Lower leg skin (tissue), 4 donors: ENCODE data around the gene NOC2L. TPM values are rescaled to one million over a fixed set of nuclear protein-coding genes. Genes with fewer than 3 reads are reported as not detected.

Source experiments
- DNase-seq, 2 donors: peaks; one replicate each; pipeline ENCODE4 v3.0.0-alpha.2; 2019; ENCODE audit warnings: low spot score in 2 of 2
- H3K4me3 ChIP-seq: fragments of 200-600 bp; sonication (generic); 2 replicates; pipeline ENCODE4 v1.5.1; 2017; ENCODE audit warnings: mild to moderate bottlenecking, low read depth; ENCODE audit not compliant: poor library complexity, severe bottlenecking
- CTCF ChIP-seq, 3 donors: fragments of 450-650 bp; IDR thresholded peaks; one replicate each; pipeline ENCODE4 v1.5.1; 2016; ENCODE audit warnings: antibody characterized with exemption in 3 of 3, mild to moderate bottlenecking in 3 of 3, moderate library complexity in 2 of 3
- POLR2A ChIP-seq, 2 donors: fragments of 450-650 bp; IDR thresholded peaks; one replicate each; pipeline ENCODE4 v1.6.1; 2016 to 2017; ENCODE audit warnings: antibody characterized with exemption in 2 of 2, mild to moderate bottlenecking in 1 of 2, moderate library complexity in 1 of 2
- WGBS, 2 donors: methylation state at CpG; one replicate each; pipeline ENCODE4 v1.1.5; 2018; 5-methylcytosine and 5-hydroxymethylcytosine counted together
- intact Hi-C: fragments of 100-400 bp; cut with DNase I; formaldehyde crosslinking; loops from one replicate; pipeline ENCODE4 v1.15.0; 2023; ENCODE audit warnings: low total_unique reads
- total RNA-seq, 4 donors: library from RNA; depleted of rRNA; stranded (reverse); fragments of >200 nt; gene quantifications; one replicate each; pipeline ENCODE4 v1.1.0, GENCODE V29; 2016

NOC2L gene
- total RNA-seq, 4 donors from 2014 or later: 44.7 to 67.8 (median 59.6) TPM

- intact Hi-C loops: no loop called here
- peak in 1 of 2 donors; percentile 40 for DNase-seq
- WGBS, 2 donors: 70 to 89% methylated on average over 6 to 10 of the region's 16 CpGs
- no peak overlapping the region for H3K4me3 ChIP-seq
- no peak for TF ChIP-seq POLR2A (IDR thresholded peaks at IDR 0.05)
- TF ChIP-seq CTCF (IDR thresholded peaks at IDR 0.05): no peak
These were observed 50.4 kb downstream of the NOC2L start for GRCh38 chr1:908661-909060.

- intact Hi-C loops: loop anchor here (2.0 kb wide), 1 partner anchor 25 kb away; no protein-coding TSS in a partner anchor
- no peak overlapping the region for H3K4me3 ChIP-seq
- WGBS, 2 donors: 86 to 88% methylated on average over 17 of the region's 17 CpGs
- no peak for TF ChIP-seq CTCF (IDR thresholded peaks at IDR 0.05)
- TF ChIP-seq POLR2A (IDR thresholded peaks at IDR 0.05): no peak
- peak in 1 of 2 donors; percentile 75 for DNase-seq
These were observed 51.2 kb downstream of the NOC2L start for GRCh38 chr1:907611-908451.

- DNase-seq: peak in 1 of 2 donors; percentile 85
- intact Hi-C loops: loop anchor here (2.0 kb wide), 1 partner anchor 26 kb away; no protein-coding TSS in a partner anchor
- H3K4me3 ChIP-seq: no peak overlapping the region
- TF ChIP-seq CTCF (IDR thresholded peaks at IDR 0.05) (no peak), POLR2A (IDR thresholded peaks at IDR 0.05) (no peak)
- 32 to 35% methylated on average over 16 to 20 of the region's 20 CpGs for whole genome bisulfite sequencing, 2 donors
These were observed 52.2 kb downstream of the NOC2L start for GRCh38 chr1:906600-907420.

- TF ChIP-seq POLR2A (IDR thresholded peaks at IDR 0.05) (no peak), CTCF (IDR thresholded peaks at IDR 0.05) (no peak)
- DNase-seq: peak in 1 of 2 donors; percentile 83
- no peak overlapping the region for H3K4me3 ChIP-seq
- 71 to 75% methylated on average over 13 of the region's 13 CpGs for WGBS, 2 donors
- intact Hi-C loops: loop anchor here (2.0 kb wide), 1 partner anchor 27 kb away; no protein-coding TSS in a partner anchor
These were observed 53.1 kb downstream of the NOC2L start for GRCh38 chr1:905811-906599.

GRCh38 chr1:905071-905749 lies 53.8 kb downstream of the NOC2L start:
- DNase-seq: peak in 1 of 2 donors; percentile 91
- WGBS, 2 donors: 8 to 12% methylated on average over 28 to 37 of the region's 49 CpGs
- TF ChIP-seq CTCF (IDR thresholded peaks at IDR 0.05) (no peak), POLR2A (IDR thresholded peaks at IDR 0.05) (no peak)
- no peak overlapping the region for H3K4me3 ChIP-seq
- intact Hi-C loops: no loop called here
